HCT116 (cell line): ENCODE data around the gene APP.

Experiments used
- ATF3 ChIP-seq: IDR thresholded peaks from 2 replicates; pipeline ENCODE4 v1.6.1; 2012
- CBX3 ChIP-seq: IDR thresholded peaks from 2 replicates; pipeline ENCODE4 v1.6.1; 2012; ENCODE audit warnings: low read depth
- CTCF ChIP-seq, 3 experiments: fragments of 200-600 bp in 1 of 3; sonication (generic) in 1 of 3; IDR thresholded peaks in 2 of 3; conservative IDR thresholded peaks in 1 of 3; 2 replicates each; pipeline ENCODE4 v1.5.1; 2012 to 2017; ENCODE audit warnings: low read depth in 2 of 3, low read length in 2 of 3, antibody characterized with exemption in 1 of 3, borderline replicate concordance in 1 of 3, control low read depth in 1 of 3, mild to moderate bottlenecking in 1 of 3, mixed read lengths in 1 of 3, mixed run types in 1 of 3, moderate library complexity in 1 of 3; ENCODE audit not compliant: insufficient read depth in 1 of 3
- FOSL1 ChIP-seq: IDR thresholded peaks from 2 replicates; pipeline ENCODE4 v1.6.1; 2012; ENCODE audit warnings: low read depth
- POLR2A ChIP-seq: IDR thresholded peaks from 2 replicates; pipeline ENCODE4 v1.7.0; 2011; ENCODE audit warnings: borderline replicate concordance; ENCODE audit not compliant: insufficient read depth, insufficient read length; ENCODE audit errors: extremely low read depth
- SP1 ChIP-seq: IDR thresholded peaks from 2 replicates; pipeline ENCODE4 v1.6.1; 2012; ENCODE audit warnings: low read depth

- TF ChIP-seq SP1 (no peak), CTCF (IDR thresholded peaks at IDR 0.05 in 2 of 3, conservative IDR thresholded peaks at IDR 0.05 in 1 of 3; ENCODE audit: borderline replicate concordance in 1 of 3, insufficient read depth in 1 of 3, low read depth in 2 of 3, low read length in 2 of 3) (no peak), CBX3 (no peak), POLR2A (no peak), ATF3 (no peak), FOSL1 (no peak)
Measured at GRCh38 chr21:26087223-26087918, 83.2 kb downstream of the APP start.
